Astrocyte of the spinal cord (primary cell): ENCODE measurements around the gene GPR146.
A peak's percentile ranks its signal among the peaks of the same experiment; 100 is the strongest.

Source experiments
- DNase-seq: peaks from one replicate; pipeline ENCODE4 v3.0.0; 2011; ENCODE audit warnings: low read depth, low spot score
- H3K4me3 ChIP-seq: 2 replicates; pipeline ENCODE4 v1.5.1; 2011; ENCODE audit warnings: low read depth, mild to moderate bottlenecking, low read length, moderate library complexity
- CTCF ChIP-seq: IDR thresholded peaks from 2 replicates; pipeline ENCODE4 v1.5.1; 2012; ENCODE audit warnings: low read depth, mild to moderate bottlenecking, low read length, inconsistent platforms
- in situ Hi-C: cut with HindIII; loops from 2 replicates; pipeline ENCODE4 v1.10.0; 2017; ENCODE audit warnings: low sequenced_read_pairs

GPR146 gene

GRCh38 chr7:1057416-1058291 lies 13.3 kb downstream of the GPR146 start:
- in situ Hi-C loops: no loop called here
- TF ChIP-seq CTCF: no peak
- H3K4me3 ChIP-seq: no peak overlapping the region
- DNase-seq: no peak

GRCh38 chr7:1058311-1058710 lies 14.0 kb downstream of the GPR146 start:
- no peak overlapping the region for H3K4me3 ChIP-seq
- DNase-seq: no peak
- no peak for TF ChIP-seq CTCF
- in situ Hi-C loops: no loop called here

GRCh38 chr7:1058821-1059199 lies 14.5 kb downstream of the GPR146 start:
- DNase-seq: no peak
- in situ Hi-C loops: no loop called here
- no peak overlapping the region for H3K4me3 ChIP-seq
- no peak for TF ChIP-seq CTCF

- TF ChIP-seq CTCF: no peak
These were observed 15.1 kb downstream of the GPR146 start for GRCh38 chr7:1059200-1060091.

GRCh38 chr7:1060315-1061072 lies 16.1 kb downstream of the GPR146 start:
- H3K4me3 ChIP-seq: no peak overlapping the region
- in situ Hi-C loops: no loop called here
- TF ChIP-seq CTCF: no peak
- no peak for DNase-seq

More at GRCh38 chr7:1059200-1060091, 15.1 kb downstream of the GPR146 start:
- H3K4me3 ChIP-seq: no peak overlapping the region
- DNase-seq: peak; percentile 27
- in situ Hi-C loops: no loop called here

GRCh38 chr7:1061180-1061579 lies 16.8 kb downstream of the GPR146 start:
- no peak overlapping the region for H3K4me3 ChIP-seq
- in situ Hi-C loops: no loop called here
- DNase-seq: no peak
- TF ChIP-seq CTCF: no peak
